Activated T-cell treated with anti-CD3 and anti-CD28 coated beads, Interleukin-2, amount 50 U/mL, for 48 hours (primary cell): ENCODE results near the gene NFE2L1.
"Not testable (repeated sequence)": the region's sequence is repeated elsewhere in the genome, so short reads cannot be mapped to it uniquely, and the experiment has no call there.

Experiments used
- DNase-seq, 2 experiments: peaks; one replicate each; pipeline ENCODE4 v3.0.0-alpha.2; 2020

The NFE2L1 gene

DNA sequence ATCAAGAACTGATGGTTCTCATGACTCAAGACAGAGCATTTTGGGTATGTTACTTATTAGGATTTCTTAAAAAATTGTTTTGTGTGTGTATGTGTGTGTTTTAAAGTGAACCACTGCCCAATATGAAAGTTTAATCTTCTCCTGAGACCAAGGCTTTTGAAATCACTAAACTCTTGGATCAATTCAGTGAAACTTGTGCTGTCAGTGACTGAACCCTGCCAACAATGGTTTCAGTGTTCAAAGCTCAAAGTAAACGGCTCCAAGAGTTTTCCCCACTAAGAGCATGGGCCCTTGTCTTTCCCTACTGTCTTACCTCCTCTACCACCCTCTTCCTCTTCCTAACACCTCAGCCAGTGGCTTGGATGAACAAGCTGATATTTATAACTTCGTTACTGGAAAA, 22.0 kb downstream of the NFE2L1 start:
- no peak for DNase-seq

DNA sequence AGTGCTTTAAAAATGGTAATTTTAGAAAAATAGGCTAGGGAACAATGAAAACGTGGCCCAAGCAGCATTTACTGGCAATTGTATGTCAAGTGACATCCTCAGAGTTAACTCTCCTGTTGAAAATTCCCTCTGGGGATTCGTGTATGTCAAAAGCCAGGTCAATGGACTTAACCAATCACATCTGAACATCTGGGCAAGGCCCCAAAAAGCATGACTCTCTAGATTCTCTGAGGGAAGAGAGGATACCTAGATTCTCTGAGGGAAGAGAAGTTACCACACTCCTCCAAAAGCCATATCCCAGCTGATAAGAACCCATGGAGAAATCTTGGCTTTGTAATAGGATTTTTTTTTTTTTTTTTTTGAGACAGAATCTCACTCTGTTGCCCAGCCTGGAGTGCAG, 23.5 kb downstream of the NFE2L1 start:
- no peak for DNase-seq

DNA sequence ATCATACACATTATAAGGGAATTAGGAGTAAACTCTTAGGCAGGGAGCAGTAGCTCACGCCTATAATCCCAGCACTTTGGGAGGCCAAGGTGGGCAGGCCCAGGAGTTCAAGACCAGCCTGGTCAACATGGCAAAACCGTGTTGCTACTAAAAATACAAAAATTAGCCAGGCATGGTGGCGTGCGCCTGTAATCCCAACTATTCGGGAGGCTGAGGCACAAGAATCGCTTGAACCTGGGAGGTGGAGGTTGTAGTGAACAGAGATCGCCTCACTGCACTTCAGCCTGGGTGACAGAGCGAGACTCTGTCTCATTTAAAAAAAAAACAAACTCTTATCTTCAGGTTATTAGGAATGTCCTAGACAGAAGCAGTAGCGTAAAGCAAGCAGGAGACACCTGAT, 24.7 kb downstream of the NFE2L1 start:
- not testable (repeated sequence) for DNase-seq

DNA sequence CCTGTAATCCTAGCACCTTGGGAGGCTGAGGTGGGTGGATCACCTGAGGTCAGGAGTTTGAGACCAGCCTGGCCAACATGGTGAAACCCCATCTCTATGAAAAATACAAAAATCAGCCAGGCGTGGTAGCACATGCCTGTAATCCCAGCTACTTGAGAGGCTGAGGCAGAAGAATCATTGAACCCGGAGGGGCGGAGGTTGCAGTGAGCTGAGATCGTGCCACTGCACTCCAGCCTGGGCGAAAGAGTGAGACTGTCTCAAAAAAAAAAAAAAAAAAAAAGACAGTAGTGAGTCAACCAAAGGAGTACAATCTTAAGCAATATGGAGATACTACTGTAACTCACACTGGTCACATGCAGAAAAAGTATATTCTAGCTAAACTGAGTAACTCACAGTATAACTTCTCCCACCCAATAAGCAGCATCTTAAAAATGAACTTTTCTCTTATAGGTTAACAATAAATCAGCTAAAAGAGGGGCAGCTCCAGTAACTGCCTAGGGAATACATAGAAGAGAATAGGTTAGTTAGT, 25.5 kb downstream of the NFE2L1 start:
- not testable (repeated sequence) for DNase-seq

DNA sequence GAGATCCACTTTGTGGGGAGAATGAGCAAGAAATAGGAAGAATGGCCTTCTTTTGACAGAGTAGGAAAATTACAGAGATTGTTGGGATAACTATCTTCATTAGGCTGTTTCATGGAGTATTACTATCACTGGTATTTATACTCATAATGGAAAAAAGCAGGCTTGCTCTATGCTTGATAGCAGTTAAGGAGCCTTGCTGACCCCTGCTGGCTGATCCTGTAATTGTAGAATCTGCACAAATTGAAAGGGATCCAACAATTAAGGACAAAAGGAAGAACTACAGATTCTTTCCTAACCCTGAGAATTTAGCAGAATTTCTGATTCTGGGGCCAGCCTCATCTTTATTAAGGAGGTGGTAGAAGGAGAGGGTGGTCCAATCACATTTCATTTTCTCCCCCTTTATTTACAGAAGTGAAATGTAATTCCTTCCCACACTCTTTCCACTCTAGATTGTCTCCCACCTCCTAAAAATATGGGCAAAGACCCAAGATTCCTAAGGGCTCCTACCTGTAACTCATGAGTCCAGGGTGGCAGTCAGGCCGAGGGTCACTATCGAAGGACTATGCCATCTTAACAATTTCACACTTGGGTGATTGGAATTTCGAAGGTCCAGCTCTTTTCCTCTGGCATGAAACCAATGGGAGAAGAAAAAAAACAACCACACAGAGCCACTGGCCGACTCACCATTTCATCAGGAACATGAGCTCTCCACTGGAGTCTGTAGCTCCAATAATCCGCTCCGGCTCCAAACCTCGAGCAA, 26.3 kb downstream of the NFE2L1 start:
- DNase-seq: peak; percentile 79

DNA sequence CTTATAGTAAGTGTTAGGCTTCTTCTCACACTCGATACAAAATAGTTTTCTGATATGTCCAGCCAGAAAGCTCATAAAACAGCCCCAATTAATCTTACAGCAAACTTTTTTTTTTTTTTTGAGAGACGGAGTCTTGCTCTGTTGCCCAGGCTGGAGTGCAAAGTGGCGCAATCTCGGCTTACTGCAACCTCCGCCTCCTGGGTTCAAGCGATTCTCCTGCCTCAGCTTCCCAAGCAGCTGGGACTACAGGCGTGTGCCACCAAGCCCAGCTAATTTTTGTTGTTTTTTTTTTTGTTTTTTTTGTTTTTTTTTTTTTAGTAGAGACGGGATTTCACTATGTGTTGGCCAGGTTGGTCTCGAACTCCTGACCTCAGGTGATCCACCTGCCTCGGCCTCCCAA, 29.0 kb downstream of the NFE2L1 start:
- not testable (repeated sequence) for DNase-seq

DNA sequence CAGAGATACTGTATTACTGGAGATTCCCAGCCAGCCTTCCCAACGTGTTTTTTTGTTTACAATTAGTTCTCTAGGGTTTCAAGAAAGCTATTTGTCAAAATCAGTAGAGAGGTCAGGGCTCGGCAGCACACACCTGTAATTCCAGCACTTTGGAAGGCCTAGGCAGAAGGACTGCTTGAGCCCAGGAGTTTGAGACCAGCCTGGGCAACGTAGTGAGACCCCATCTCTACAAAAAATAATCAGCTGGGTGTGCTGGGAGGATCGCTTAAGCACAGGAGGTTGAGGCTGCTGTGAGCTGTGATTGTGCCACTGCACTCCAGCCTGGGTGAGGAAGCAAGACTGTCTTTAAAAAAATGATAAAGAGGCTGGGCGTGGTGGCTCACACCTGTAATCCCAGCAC, 33.7 kb downstream of the NFE2L1 start:
- no peak for DNase-seq

DNA sequence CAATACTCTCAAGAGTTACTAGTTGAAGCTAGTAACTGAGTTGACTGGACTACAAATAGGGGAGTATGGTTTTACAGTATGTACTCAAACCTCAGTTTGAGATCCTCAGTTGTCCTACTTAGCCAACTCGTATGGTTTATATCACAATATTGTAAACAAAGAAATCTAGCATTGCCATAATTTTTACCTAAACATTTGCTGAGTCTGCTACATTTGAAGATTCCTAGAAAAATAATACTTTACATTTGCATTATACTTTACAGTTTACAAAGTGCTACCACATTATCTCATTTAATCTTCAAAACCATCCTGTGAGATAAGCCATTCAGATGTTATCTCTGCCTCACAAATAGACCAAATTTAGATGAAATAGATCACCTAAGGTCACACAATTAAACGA, 36.8 kb downstream of the NFE2L1 start:
- no peak for DNase-seq

DNA sequence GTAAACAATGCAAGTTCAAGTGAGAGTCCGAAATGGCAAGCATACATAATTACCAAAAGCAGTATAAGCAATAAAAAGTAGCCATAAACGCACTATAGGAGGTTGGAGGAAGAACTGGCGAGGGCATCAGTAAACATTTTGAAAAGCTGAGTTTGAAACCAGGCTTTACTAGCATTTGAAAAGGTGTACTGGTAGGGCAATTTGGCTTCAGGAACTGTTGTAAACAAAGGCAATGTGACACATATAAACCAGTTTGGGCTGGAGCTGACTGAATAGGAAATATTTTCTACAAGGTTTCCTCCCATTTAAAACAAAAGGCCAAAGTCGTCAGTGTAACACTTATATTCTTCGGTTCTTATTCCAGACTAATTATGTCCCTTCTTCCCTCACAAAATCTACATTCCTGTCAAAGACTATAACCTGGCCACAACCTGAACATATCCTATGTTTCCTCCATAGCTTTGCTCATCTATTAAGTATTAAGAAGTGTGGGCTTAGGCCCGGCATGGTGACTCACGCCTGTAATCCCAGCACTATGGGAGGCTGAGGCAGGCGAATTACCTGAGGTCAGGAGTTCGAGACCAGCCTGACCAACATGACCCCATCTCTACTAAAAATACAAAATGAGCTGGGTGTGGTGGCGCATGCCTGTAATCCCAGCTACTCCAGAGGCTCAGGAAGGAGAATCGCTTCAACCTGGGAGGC, 45.3 kb downstream of the NFE2L1 start:
- DNase-seq: no peak

DNA sequence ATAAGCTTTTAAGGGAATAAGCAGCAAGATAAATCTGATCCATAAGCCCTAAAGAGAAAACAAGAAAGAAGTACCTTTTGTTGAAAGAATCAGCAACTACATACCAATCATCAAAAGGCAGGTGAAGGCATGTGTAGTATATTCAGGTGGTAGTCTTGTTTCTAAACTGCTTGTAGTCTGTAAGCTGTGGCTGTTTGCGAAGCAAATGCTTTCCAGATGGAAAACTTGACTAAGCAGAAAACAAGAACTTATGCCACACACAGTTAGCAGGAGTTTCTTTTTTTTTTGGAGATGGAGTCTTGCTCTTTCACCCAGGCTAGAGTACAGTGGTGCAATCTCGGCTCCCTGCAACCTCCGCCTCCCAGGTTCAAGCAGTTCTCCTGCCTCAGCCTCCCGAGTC, 47.5 kb downstream of the NFE2L1 start:
- no peak for DNase-seq

DNA sequence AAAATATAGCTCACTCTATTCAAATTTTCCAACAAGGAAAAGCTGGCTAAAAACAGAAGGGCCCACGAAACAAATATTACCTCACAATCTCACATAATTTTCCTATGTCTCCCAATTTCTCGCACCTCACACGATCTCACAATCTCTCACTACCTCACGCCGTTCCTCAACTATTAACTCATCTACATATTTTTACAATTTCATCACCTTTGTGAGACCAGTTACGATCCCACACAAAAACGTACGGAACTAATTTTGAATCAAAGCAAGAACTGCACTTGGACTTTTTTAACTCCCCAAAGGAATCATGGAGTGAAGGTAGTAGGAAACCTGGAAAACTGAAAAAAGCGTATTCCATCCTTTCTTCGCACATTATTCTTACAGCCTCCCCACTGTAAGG, 52.0 kb downstream of the NFE2L1 start:
- DNase-seq: no peak

DNA sequence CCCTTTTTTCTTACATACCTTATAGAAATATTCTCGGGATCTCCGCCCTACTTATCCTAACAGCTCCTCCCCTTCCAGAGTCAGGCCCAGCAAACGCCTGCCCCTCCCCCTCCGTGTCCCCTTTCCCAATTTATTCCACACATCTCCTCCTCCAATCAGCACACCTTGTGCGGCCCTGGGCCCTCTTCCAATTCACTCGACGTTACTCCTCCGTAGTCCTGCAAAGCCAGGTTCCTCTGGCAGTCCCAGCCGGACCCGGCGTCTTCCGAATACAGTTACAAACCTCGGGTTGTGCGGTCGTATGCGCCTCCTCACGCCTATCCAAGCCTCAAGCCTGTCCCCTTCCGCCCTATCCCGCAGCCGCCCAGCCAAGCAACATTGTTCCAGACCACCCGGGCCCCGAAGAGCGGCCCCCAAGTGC, 52.4 kb downstream of the NFE2L1 start:
- DNase-seq: no peak

DNA sequence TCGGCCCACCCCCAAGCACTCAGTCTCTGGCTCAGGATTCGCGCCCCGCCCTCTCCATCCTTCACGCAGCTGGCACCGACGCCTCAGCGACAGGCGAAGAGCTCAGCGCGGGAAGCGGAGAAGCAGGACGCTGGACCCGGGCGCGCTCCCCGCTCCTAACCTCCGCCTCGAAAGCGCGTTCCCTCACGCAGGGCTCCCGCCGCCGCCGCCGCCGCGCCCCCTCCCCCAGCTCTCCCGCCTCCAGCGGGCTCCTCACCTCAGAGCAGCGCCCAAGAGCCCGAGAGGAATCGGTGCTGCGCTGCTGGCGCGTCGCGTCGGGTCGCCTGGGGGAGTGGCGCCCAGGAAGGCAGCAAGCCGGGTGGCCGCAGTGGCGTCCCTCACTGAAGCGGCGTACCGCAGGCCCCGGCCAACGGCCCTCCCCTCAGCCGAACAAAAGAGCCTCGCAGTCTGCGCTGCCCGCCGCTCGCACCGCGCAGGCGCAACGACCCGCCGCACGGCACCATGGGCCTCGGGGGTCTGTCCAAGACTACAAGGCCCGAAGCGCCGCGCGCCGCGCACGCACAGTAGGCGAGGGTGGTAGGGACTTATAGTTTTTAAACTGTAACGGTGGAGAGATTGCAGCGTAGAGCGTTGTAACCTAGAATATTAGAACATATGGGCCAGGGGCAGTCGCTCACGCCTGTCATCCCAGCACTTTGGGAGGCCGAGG, 53.0 kb downstream of the NFE2L1 start, which contains the start of gene CBX1:
Gene CBX1 (minus strand): TSS at position 467 of the 709 bp plus-strand sequence. CDS start 24,474 bp downstream, outside the sequence.
- DNase-seq: peak; percentile 95 to 96

DNA sequence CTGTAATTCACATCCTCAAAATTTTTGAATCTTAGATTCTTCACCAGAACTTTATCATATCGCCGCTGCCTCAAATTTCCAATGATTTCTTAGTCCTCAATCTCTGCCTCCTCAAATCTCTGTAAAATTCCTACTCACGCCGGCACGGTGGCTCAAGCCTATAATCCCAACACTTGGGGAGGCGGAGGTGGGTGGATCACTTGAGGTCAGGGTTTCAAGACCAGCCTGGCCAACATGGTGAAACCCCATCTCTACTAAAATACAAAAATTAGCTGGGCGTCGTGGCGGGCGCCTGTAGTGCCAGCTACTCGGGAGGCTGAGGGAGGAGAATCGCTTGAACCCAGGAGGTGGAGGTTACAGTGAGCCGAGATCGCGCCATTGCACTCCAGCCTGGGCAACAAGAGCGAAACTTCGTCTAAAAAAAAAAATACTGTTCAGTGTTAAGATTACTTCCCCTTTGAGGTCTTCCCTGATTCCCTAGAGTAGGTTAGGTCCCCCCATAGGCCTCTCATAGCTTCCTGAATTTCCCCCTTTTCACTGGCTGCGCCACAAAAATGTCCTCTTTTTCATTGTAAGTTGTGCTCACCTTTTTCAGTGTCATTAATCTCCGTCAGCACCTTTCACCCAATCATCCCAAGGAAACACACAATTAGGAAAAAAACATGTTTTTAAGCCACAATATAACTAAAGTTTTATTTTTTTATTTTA, 54.0 kb downstream of the NFE2L1 start:
- DNase-seq: no peak

DNA sequence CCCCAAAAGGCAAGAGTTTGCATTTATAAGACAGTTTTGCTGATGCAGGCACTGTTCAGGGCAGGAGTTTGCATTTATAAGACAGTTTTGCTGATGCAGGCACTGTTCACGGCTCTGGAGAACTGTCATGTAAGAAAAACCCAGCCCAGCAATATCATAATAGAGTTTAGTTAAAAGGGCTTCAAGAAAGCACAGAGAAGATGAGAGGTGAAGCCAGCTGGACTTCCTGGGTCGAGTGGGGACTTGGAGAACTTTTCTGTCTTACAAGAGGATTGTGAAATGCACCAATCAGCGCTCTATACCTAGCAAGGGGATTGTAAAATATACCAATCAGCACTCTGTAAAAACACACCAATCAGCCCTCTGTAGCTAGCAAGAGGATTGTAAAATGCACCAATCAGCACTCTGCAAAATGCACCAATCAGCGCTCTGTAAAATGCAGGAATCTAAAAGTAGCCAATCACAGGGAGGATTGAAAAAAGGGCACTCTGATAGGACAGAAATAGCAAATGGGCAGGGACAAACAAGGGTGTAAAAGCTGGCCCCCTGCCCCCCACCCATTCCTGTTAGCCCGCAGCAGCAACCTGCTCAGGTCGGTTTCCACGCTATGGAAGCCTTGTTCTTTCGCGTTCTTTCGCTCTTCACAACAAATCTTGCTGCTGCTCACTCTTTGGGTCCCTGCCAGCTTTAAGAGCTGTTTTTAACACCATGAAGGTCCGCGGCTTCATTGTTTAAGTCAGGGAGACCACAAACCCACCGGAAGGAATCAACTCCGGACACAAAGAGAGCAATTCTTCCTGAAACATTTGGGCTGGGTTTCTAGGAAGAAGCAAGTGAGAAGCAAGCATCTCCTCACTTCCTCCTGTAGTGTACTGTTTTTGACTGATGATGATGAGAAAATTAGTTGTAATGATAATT, 54.9 kb downstream of the NFE2L1 start:
- peak; percentile 45 to 52 for DNase-seq

DNA sequence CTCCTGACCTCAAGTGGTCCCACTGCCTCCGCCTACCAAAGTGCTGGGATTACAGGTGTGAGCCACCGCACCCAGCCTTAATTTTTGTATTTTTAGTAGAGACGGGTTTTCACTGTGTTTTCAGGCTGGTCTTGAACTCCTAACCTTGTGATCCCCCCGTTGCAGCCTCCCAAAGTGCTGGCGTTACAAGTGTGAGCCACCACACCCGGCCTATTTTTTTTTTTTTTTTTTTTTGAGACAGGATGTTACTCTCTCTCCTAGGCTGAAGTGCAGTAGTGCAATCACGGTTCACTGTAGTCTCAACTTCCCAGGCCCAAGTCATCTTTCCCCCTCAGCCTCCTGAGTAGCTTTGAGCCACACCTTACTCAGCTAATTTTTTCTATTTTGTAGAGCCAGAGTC, 56.3 kb downstream of the NFE2L1 start:
- DNase-seq: no peak

DNA sequence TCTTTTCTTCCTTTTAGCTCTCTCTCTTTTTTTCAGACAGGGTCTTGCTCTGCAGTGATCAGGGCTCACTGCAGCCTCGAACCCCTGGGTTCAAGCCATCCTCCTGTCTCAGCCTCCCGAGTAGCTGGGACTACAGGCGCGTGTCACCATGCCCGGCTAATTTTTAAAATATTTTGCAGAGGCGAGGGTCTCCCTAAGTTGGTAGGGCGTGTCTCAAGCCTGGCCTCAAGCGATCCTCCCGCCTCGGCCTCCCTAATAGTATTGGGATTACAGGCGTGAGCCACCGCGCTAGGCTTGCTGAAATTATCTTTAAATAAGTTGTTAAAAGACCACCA, 58.6 kb downstream of the NFE2L1 start:
- DNase-seq: no peak

DNA sequence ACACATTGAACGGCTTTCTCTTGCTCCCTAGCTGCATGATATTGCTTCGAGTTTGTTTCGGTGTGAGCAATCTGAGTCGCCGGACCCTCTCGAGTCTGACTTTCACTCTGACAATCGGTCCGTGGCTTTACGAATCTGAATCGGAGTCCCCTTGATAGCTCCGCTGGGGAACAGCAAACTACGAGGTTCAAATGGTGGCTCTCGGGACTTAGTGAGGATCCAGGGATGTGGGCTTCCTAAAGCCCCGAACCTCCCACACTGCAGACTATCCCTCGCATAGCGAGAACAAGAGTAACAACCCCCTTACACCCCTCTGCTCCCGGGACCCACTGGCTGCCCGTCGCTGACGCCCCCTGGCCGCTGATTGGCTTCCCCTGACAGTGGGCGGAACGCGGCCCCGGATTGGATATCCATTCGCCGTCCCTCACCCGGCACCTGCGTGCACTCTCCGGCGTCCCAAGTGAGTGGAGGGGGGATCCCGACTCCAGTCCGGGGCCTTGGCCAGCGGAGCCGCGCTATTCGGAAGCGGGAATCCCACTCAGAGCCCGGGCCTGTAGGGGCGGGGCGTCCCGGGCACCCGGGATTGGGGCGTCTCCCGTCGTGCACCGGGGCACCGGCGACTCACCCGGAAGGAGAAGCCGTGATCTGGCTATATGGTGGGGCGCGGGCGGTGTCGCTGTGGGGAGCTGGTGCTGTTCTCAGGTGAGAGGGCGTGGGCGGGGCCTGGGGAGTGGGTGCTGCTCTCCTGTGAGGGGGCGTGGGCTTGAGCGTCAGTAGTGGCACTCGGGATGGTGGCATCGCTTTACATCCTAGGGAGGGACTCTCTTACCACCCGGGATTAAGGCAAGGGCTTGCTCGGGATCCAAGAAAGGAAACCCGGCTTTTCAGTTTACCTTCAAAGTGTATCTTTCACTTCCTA, 59.2 kb downstream of the NFE2L1 start, which contains the start of gene SNX11:
Gene SNX11 (plus strand): TSS at position 630 of the 919 bp plus-strand sequence. CDS start 4,278 bp downstream, outside the sequence.
- peak; percentile 95 for DNase-seq

DNA sequence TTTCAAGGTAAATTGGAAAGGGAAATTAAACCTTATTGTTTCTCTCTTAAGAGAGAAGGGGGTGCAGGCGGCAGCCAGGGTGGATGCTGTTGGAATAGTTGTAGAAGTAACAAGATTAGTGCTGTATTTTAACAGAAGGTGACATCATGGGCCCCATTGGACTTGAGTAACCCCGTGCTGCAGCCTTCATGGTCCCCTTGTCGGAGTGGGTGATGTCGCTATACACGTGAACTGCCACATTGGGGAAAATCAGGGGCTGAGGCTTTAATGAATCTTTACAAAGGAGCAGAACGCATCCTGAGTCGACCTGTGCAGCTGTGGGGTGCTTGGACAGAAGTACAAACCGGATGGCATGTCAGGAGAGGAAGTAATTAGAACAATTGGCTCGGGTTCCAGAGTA, 62.6 kb downstream of the NFE2L1 start:
- no peak for DNase-seq
